Stimulated activated CD8-positive, alpha-beta memory T cell treated with anti-CD3 and anti-CD28 coated beads, Interleukin-15, amount 100 ng/mL, for 4 hours (primary cell): Measurements from ENCODE around the gene FAIM2.

ENCODE experiments used
- DNase-seq, 2 donors: peaks; one replicate each; pipeline ENCODE4 v3.0.0-alpha.2; 2020; ENCODE audit warnings: low read depth in 2 of 2

FAIM2 gene

DNA sequence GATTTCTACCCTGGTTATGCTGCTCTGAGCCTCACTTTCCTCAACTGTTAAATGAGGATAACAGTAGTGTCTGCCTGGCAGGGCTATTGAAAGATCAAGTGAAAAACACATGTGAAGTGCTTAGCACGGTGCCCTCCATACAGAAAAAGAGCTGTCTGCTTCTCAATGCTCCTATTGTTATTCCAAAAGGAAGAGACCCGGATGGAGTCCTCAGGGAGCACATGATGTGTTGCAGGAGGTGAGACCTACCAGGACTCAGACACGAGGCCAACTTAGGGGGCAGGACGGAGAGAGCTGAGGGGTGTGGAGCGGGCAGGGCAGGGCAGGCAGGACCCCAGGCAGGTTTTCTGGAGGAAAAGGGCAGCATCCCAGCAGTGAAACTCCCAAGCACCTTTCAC lies 8.9 kb downstream of the FAIM2 start:
- no peak for DNase-seq

GRCh38 chr12:49893753-49894750 lies 9.6 kb downstream of the FAIM2 start:
- no peak for DNase-seq

DNA sequence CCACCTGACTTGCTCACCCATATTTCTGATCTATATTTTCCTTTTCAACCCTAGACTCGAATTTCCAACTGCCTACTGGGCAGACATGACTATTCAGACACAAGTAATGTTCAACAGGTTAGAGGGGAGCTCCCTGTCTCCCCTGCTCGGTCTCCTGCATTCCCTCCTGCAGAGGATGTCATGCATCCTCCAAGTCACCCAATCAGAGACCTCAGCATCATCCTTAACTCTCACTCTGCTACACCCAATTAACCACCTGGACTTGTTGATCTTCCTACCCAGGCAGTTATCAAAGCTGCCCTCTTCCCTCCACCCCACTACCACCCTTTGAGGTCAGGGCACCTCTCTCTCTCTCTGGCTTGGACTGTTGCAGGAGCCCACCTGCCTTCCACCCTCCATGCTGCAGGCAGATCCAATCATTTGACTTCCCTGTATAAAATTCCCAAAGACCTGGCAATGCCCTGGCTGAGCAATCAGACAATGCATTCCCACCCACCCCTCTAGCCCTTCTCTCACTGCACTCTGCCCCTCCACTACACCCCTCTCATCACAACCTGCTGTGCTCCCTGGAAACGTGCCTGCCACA lies 10.9 kb downstream of the FAIM2 start:
- no peak for DNase-seq

GRCh38 chr12:49892084-49892731 lies 11.5 kb downstream of the FAIM2 start:
- no peak for DNase-seq

- DNase-seq = no peak
These were observed 12.2 kb downstream of the FAIM2 start for GRCh38 chr12:49891476-49891875.

GRCh38 chr12:49891012-49891411 lies 12.7 kb downstream of the FAIM2 start:
- no peak for DNase-seq

GRCh38 chr12:49890096-49890461 lies 13.6 kb downstream of the FAIM2 start:
- no peak for DNase-seq

GRCh38 chr12:49889361-49890095 lies 14.2 kb downstream of the FAIM2 start:
- no peak for DNase-seq

DNA sequence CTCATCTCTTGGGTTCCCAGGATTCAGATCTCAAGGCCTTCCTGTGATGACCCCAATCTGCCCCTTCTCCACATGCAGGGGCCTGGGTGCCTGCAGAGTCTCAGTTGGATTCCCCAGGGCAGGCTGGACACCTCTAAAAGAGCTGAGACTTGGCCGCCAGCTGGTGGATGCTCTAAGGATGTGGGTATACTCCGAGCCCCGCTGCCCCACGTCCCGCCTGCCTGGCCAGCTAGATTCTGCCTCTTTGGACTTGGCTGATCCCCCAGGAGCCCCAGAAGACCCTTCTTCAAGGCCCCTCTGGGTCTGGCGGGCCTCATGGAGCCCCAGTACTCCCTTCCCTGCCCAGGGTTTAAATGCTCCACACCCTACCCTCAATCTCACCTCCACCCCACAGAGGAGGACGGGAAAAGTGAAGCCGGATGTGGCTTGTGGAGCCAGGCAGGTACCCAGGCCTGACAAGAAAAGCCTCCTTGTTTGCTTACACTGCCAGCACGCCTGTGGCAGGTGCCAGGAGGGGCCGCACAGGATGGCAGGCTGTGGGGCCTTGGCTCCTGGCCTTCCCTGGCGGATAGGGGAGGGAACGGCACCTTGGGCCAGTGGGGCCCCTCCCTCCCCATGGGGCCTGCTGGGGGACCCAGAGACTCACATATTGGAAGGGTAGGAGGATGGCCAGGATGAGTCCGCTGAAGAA lies 15.1 kb downstream of the FAIM2 start:
- DNase-seq = no peak

GRCh38 chr12:49887536-49888401 lies 15.9 kb downstream of the FAIM2 start:
- no peak for DNase-seq

DNA sequence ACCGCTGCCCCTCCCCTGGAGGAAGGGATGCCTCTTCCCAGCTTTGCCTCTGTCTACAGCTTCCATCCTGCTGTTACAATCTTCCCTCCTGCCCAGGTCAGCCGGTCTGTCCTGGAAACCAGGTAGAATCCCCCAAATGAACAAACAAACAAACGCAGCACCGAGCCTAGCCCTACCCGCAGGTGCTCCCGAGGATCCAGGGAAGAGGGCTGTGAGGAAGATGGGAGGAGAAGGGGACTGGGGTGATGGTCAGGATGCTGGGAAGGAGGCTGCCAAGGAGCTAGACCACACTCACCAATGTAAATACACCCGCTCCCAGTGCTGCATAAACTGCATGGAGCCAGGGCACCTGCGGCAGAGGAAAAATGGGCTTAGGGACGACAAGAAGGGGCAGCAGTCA lies 16.6 kb downstream of the FAIM2 start:
- DNase-seq = no peak

GRCh38 chr12:49885663-49886461 lies 17.8 kb downstream of the FAIM2 start:
- no peak for DNase-seq

DNA sequence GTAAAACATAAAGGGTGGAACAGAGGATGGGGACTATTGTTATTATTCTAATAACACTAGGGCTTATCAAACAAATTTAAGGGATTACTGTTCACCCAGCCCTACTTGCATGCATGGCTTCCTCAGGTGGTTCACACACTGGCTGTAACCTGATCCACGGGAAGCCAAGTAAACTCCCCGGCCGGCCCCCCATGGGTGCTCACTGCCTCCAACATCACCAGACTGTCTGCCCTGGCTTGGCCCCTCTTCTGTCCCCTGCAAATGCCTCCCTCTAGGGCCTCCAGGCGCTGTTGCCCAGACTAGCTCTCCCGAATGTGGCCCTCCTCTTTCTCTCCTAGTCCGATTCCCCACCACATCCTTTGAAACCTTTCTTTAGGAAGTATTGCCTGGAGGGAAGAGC lies 18.6 kb downstream of the FAIM2 start:
- no peak for DNase-seq

DNA sequence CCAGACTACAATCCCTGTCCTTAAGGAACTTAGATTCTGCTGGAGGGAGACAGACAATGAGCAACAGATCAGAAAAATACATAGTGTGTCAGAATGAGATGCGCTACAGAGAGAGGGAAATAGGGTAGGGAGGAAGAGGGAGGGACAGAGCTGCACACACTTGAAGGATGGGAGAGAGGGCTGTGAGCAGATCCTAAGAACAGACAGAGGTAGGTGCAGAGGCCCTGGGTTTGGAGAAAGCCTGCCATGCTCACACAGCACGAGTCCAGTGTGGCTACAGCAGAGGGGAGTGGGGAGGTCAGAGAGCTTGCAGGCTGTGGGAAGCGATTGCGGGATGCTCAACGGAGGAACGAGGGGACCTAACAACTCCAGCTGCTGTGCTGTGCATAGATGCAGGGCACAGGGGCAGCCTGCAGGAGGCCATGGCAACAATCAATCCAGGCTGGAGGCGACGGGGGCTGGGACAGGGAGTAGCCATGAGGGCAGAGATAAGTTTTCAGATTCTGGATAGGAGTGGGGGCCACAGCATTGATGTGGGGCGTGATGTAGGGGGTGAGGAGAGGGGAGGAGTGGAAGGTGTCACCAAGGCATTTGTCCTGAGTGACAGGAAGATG lies 20.7 kb downstream of the FAIM2 start:
- DNase-seq = no peak

DNA sequence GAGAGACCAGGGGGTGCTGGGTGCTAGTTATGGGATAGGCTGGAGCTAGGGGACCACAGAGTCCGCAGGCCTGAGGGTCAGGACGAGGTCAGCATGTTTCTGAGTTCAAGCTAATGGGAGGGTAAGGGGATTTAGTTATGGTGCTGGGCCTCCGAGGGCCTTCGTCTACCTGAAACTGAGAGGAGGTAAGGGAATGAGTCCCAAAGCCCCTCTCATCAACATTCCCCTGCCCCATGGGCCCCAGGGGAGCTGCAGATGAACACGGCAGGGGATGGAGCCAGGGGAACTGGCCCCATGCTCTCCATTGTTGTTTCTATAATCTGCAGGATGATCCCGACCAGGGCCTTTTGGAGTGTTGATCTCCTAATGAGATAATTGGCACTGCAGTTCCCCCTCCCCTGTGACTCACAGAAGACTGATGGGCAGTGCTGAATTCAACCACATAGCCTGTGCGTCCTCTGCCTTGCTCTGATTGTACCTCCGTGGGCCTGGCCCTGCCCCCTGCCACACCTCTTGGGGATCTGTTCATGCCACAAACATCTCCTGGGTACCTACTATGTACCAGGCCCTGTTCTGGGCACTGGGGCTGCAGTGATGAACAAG lies 21.4 kb downstream of the FAIM2 start:
- no peak for DNase-seq

DNA sequence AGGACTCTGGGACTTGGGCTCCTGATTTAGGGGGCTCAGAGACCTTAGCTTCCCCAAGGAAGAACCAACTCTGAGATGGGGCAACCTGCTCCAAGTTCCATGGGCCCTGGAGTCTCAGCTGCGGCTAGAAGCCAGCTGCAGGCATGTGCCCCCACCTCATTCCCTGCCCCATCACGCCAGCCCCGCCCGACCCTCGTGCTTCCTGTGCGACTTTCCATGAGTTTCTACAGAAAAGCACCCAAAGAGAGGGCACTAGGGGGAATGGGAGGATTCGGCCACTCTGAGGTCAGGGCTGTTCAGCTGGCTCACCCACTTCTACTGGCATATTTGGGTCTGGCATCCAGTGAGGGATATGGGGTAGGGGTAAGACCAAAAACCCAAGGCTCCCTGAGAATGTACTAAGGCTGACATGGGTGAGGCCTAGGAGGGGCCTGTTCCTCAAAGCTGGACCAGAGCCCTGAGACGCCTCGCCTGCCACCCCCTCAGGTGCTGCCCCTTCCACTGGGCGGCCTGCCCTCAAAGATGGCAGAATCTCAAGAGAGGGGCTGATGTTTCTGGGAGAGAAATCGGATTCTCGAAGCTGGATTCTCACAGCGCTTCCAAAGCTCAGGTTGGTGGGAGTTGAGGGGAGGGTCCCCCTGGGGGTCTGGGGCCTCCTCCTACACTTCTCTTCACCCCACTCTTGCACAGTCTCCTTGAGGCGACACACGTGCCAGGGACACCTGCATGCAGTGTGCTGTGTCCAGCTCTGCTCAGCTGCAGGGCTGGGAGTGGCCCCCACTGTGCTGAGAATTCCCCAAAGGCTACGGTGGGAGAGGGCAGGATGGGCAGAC lies 22.1 kb downstream of the FAIM2 start:
- no peak for DNase-seq

- no peak for DNase-seq
These were observed 22.8 kb downstream of the FAIM2 start for GRCh38 chr12:49880756-49881414.
